ENCODE results near the gene P3H2. TPM values are rescaled to one million over a fixed set of nuclear protein-coding genes. Genes with fewer than 3 reads are reported as not detected.

The P3H2 gene
- total RNA-seq, 2 donors from 2014 or later = 5.1 to 5.4 TPM

GRCh38 chr3:190077395-190078045, 43.2 kb downstream of the P3H2 start:
- Histone ChIP-seq H3K36me3 (no peaks in the 10 kb centered on the region), H3K27ac (no peak overlapping the region), H3K4me3 (no peak overlapping the region), H3K4me1 (peaks cover 0 to 5% of the 10 kb centered on the region in 2 donors), H3K27me3 (no peaks in the 10 kb centered on the region), H3K9me3 (no peaks in the 10 kb centered on the region)
- TF ChIP-seq CTCF (IDR thresholded peaks at IDR 0.05) = no peak
- DNase-seq (ENCODE audit: low spot score) = no peak

- Histone ChIP-seq H3K27me3 (no peaks in the 10 kb centered on the region), H3K4me1 (peaks cover 0 to 5% of the 10 kb centered on the region in 2 donors), H3K9me3 (no peaks in the 10 kb centered on the region), H3K36me3 (no peaks in the 10 kb centered on the region), H3K27ac (peak overlapping the region in 1 of 2 donors; percentile 32), H3K4me3 (no peak overlapping the region)
- no peak for TF ChIP-seq CTCF (IDR thresholded peaks at IDR 0.05)
- no peak for DNase-seq (ENCODE audit: low spot score)
Measured at GRCh38 chr3:190076601-190077394, 43.9 kb downstream of the P3H2 start.

- no peak for TF ChIP-seq CTCF (IDR thresholded peaks at IDR 0.05)
- H3K9me3 ChIP-seq = no peaks in the 10 kb centered on the region
- peak overlapping the region in 1 of 2 donors; percentile 32 for H3K27ac ChIP-seq
- H3K4me3 ChIP-seq = no peak overlapping the region
- no peaks in the 10 kb centered on the region for H3K36me3 ChIP-seq
- H3K27me3 ChIP-seq = no peaks in the 10 kb centered on the region
- H3K4me1 ChIP-seq = peaks cover 0 to 5% of the 10 kb centered on the region in 2 donors
- DNase-seq (ENCODE audit: low spot score) = no peak
Measured at GRCh38 chr3:190076136-190076535, 44.6 kb downstream of the P3H2 start.

GRCh38 chr3:190074817-190075216, 45.9 kb downstream of the P3H2 start:
- no peaks in the 10 kb centered on the region for H3K36me3 ChIP-seq
- H3K9me3 ChIP-seq = no peaks in the 10 kb centered on the region
- no peak overlapping the region for H3K27ac ChIP-seq
- TF ChIP-seq CTCF (IDR thresholded peaks at IDR 0.05) = no peak
- no peaks in the 10 kb centered on the region for H3K27me3 ChIP-seq
- H3K4me3 ChIP-seq = no peak overlapping the region
- DNase-seq (ENCODE audit: low spot score) = no peak
- H3K4me1 ChIP-seq = peaks cover 0 to 5% of the 10 kb centered on the region in 2 donors

GRCh38 chr3:190073264-190074008, 47.3 kb downstream of the P3H2 start:
- peaks cover 0 to 5% of the 10 kb centered on the region in 2 donors for H3K4me1 ChIP-seq
- H3K36me3 ChIP-seq = no peaks in the 10 kb centered on the region
- H3K27ac ChIP-seq = no peak overlapping the region
- H3K4me3 ChIP-seq = no peak overlapping the region
- no peak for TF ChIP-seq CTCF (IDR thresholded peaks at IDR 0.05)
- no peaks in the 10 kb centered on the region for H3K9me3 ChIP-seq
- DNase-seq (ENCODE audit: low spot score) = no peak
- no peaks in the 10 kb centered on the region for H3K27me3 ChIP-seq

All from right atrium auricular region (tissue), 2 donors.